Parathyroid adenoma (tissue), 2 donors: Measurements from ENCODE around the gene AP4E1.

ENCODE experiments used
- H2AFZ ChIP-seq: fragments of 300-600 bp; sonication (generic); one replicate; pipeline ENCODE4 v1.7.0; 2017; ENCODE audit warnings: antibody characterized with exemption, mild to moderate bottlenecking
- H3K27ac ChIP-seq: fragments of 300-600 bp; sonication (generic); one replicate; pipeline ENCODE4 v1.7.0; 2017
- H3K27me3 ChIP-seq: fragments of 300-600 bp; sonication (generic); one replicate; pipeline ENCODE4 v1.7.0; 2017; ENCODE audit warnings: low read length; ENCODE audit not compliant: control insufficient read depth, insufficient read depth
- H3K36me3 ChIP-seq: fragments of 300-600 bp; sonication (generic); one replicate; pipeline ENCODE4 v1.7.0; 2017; ENCODE audit warnings: low read length; ENCODE audit not compliant: control insufficient read depth, insufficient read depth
- H3K4me1 ChIP-seq: fragments of 300-600 bp; sonication (generic); one replicate; pipeline ENCODE4 v1.7.0; 2017; ENCODE audit warnings: control low read depth
- H3K4me2 ChIP-seq: fragments of 300-600 bp; sonication (generic); one replicate; pipeline ENCODE4 v1.7.0; 2017; ENCODE audit warnings: low read length
- H3K4me3 ChIP-seq: fragments of 300-600 bp; sonication (generic); one replicate; pipeline ENCODE4 v1.7.0; 2017; ENCODE audit warnings: low read depth, low read length
- H3K79me2 ChIP-seq: fragments of 300-600 bp; sonication (generic); one replicate; pipeline ENCODE4 v1.7.0; 2017; ENCODE audit warnings: control low read depth
- H3K9ac ChIP-seq: fragments of 300-600 bp; sonication (generic); one replicate; pipeline ENCODE4 v1.7.0; 2017; ENCODE audit warnings: mild to moderate bottlenecking
- H3K9me3 ChIP-seq: fragments of 300-600 bp; sonication (generic); one replicate; pipeline ENCODE4 v1.7.0; 2017; ENCODE audit warnings: low read length; ENCODE audit not compliant: control insufficient read depth
- TF ChIP-seq, protein P1 (sequence below): fragments of 300-600 bp; sonication (generic); IDR thresholded peaks from one replicate; pipeline ENCODE4 v1.7.0; 2017; ENCODE audit warnings: antibody characterized with exemption, mild to moderate bottlenecking
- donor health status: primary hyperparathyroidism.

The AP4E1 gene

DNA sequence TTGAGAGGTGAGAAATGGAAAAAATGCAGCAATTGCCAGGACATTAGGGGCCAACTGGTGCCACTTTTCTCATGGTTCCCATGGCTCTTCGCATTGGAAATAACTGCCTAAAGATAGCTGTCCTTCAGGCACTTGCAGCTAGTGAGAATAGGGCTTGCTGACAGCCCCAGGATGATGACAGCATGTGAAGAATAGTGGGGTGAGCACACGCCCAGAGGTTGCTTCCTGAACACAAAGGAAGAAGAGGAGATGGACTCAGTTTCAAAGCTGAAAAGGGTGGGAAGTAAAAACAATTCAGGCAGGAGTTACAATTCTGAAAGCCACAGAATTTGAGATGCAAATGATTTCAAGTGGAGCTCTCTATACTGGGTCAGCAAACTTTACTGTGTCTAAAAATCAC is 140.6 kb downstream of the AP4E1 start:
- Histone ChIP-seq H3K36me3 (no peaks in the 10 kb centered on the region), H3K4me2 (no peak overlapping the region), H3K9me3 (no peaks in the 10 kb centered on the region), H2AFZ (no peak overlapping the region), H3K27ac (no peak overlapping the region), H3K27me3 (no peaks in the 10 kb centered on the region), H3K9ac (no peak overlapping the region), H3K79me2 (no peaks in the 10 kb centered on the region), H3K4me1 (no peaks in the 10 kb centered on the region), H3K4me3 (no peak overlapping the region)
- TF ChIP-seq, protein P1, sequence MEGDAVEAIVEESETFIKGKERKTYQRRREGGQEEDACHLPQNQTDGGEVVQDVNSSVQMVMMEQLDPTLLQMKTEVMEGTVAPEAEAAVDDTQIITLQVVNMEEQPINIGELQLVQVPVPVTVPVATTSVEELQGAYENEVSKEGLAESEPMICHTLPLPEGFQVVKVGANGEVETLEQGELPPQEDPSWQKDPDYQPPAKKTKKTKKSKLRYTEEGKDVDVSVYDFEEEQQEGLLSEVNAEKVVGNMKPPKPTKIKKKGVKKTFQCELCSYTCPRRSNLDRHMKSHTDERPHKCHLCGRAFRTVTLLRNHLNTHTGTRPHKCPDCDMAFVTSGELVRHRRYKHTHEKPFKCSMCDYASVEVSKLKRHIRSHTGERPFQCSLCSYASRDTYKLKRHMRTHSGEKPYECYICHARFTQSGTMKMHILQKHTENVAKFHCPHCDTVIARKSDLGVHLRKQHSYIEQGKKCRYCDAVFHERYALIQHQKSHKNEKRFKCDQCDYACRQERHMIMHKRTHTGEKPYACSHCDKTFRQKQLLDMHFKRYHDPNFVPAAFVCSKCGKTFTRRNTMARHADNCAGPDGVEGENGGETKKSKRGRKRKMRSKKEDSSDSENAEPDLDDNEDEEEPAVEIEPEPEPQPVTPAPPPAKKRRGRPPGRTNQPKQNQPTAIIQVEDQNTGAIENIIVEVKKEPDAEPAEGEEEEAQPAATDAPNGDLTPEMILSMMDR = no peak

DNA sequence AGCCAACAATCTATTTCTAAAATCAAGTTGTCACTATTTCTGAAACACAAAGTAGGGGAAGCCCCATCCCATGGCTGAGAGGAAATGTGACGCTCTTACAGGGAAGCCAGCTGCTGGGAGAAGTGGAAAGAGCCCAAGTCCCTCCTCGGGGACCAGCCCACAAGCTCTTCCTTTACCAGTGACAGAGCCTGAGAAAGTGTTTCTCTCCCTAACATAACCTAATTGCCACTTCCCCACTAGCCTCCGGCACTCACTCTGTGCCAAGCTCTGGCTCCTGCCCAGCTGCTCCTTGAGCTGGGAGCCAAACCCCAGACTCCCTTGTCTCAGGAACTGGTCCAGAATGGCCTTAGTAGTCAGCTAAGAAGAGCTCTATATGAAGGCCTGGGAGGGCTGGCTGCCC is 143.3 kb downstream of the AP4E1 start:
- Histone ChIP-seq H3K4me3 (no peak overlapping the region), H3K27me3 (no peaks in the 10 kb centered on the region), H2AFZ (no peak overlapping the region), H3K27ac (no peak overlapping the region), H3K4me1 (no peaks in the 10 kb centered on the region), H3K36me3 (no peaks in the 10 kb centered on the region), H3K9ac (no peak overlapping the region), H3K4me2 (no peak overlapping the region), H3K9me3 (no peaks in the 10 kb centered on the region), H3K79me2 (no peaks in the 10 kb centered on the region)
- TF ChIP-seq, protein P1 = no peak

DNA sequence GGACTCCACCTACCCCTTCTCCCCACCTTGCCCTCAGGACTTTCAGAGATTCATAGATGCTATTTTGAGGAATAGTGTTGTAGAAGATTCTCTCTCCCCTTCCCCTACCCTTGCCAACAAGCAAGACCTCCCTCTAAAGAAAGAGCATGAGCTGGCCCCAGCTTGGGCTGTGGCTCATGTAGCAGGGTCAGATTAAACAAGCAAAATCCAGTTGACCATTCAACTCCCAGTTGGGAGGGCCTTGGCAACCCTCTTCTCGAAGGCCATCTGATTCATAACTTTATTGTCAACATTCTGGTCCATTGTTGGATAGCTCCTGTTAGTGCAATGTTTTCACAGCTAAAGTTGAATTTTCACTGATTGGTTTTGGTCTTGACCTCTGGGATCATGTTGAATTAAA is 145.1 kb downstream of the AP4E1 start:
- no peaks in the 10 kb centered on the region for H3K9me3 ChIP-seq
- H3K36me3 ChIP-seq = no peaks in the 10 kb centered on the region
- H3K27me3 ChIP-seq = no peaks in the 10 kb centered on the region
- no peaks in the 10 kb centered on the region for H3K4me1 ChIP-seq
- no peak overlapping the region for H3K27ac ChIP-seq
- H3K79me2 ChIP-seq = no peaks in the 10 kb centered on the region
- H3K4me2 ChIP-seq = no peak overlapping the region
- no peak overlapping the region for H2AFZ ChIP-seq
- H3K4me3 ChIP-seq = no peak overlapping the region
- TF ChIP-seq, protein P1 = no peak
- H3K9ac ChIP-seq = no peak overlapping the region

DNA sequence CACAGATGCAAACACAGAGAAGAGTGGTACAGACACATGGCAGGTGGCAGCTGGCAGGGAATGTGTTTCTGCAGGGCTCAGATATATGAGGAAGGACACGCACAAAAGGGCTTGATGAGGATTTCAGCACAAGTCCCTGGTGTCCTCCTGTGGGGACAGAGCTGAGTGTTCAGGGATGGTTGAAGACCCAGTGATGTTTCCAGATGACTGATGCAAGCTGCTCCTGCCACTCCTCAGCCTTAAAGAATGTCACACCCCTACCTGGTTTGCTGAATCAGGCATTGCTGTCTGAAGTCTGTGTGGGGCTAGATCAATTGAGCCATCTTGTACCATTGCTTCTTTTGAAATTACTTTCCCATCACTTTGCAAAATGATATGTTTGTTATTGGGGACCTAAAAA is 146.1 kb downstream of the AP4E1 start:
- no peaks in the 10 kb centered on the region for H3K79me2 ChIP-seq
- no peaks in the 10 kb centered on the region for H3K36me3 ChIP-seq
- no peak overlapping the region for H2AFZ ChIP-seq

More for the DNA sequence above, 146.1 kb downstream of the AP4E1 start:
- no peak overlapping the region for H3K27ac ChIP-seq
- H3K9me3 ChIP-seq = no peaks in the 10 kb centered on the region
- no peak overlapping the region for H3K9ac ChIP-seq
- TF ChIP-seq, protein P1 = no peak
- H3K4me3 ChIP-seq = no peak overlapping the region
- H3K4me2 ChIP-seq = no peak overlapping the region
- no peaks in the 10 kb centered on the region for H3K4me1 ChIP-seq
- H3K27me3 ChIP-seq = no peaks in the 10 kb centered on the region
